Measurements from ENCODE around the gene FLT1. TPM values are rescaled to one million over a fixed set of nuclear protein-coding genes. Genes with fewer than 3 reads are reported as not detected.

The FLT1 gene
- total and polyA plus RNA-seq, 2 donors = 20.3 to 37.5 TPM

- 90% methylated on average over 4 of the region's 4 CpGs for WGBS
- DNase-seq (ENCODE audit: extremely low spot score) = no peak
- Histone ChIP-seq H3K27ac (ENCODE audit: low read depth) (no peak overlapping the region), H3K4me3 (ENCODE audit: low read depth, low read length) (no peak overlapping the region), H3K4me1 (ENCODE audit: insufficient read depth) (no peaks in the 10 kb centered on the region), H3K36me3 (ENCODE audit: insufficient read depth) (peaks cover 3% of the 10 kb centered on the region)
Observed at GRCh38 chr13:28267497-28267896, 227.4 kb downstream of the FLT1 start.

GRCh38 chr13:28258417-28258816, 236.5 kb downstream of the FLT1 start:
- no peaks in the 10 kb centered on the region for H3K36me3 ChIP-seq (ENCODE audit: insufficient read depth)
- DNase-seq (ENCODE audit: extremely low spot score) = no peak
- H3K4me3 ChIP-seq (ENCODE audit: low read depth, low read length) = no peak overlapping the region
- WGBS = 85% methylated on average over 3 of the region's 3 CpGs
- no peak overlapping the region for H3K27ac ChIP-seq (ENCODE audit: low read depth)
- H3K4me1 ChIP-seq (ENCODE audit: insufficient read depth) = no peaks in the 10 kb centered on the region

GRCh38 chr13:28257305-28257704, 237.6 kb downstream of the FLT1 start:
- Histone ChIP-seq H3K36me3 (ENCODE audit: insufficient read depth) (no peaks in the 10 kb centered on the region), H3K4me1 (ENCODE audit: insufficient read depth) (no peaks in the 10 kb centered on the region)
- 98% methylated on average over 4 of the region's 4 CpGs for WGBS

GRCh38 chr13:28252547-28252946, 242.4 kb downstream of the FLT1 start:
- H3K36me3 ChIP-seq (ENCODE audit: insufficient read depth) = no peaks in the 10 kb centered on the region
- H3K4me1 ChIP-seq (ENCODE audit: insufficient read depth) = no peaks in the 10 kb centered on the region
- no peak overlapping the region for H3K27ac ChIP-seq (ENCODE audit: low read depth)
- no peak for DNase-seq (ENCODE audit: extremely low spot score)
- no peak overlapping the region for H3K4me3 ChIP-seq (ENCODE audit: low read depth, low read length)
- whole genome bisulfite sequencing = 95% methylated on average over 1 of the region's 1 CpG

More at GRCh38 chr13:28257305-28257704, 237.6 kb downstream of the FLT1 start:
- H3K27ac ChIP-seq (ENCODE audit: low read depth) = no peak overlapping the region
- DNase-seq (ENCODE audit: extremely low spot score) = no peak
- no peak overlapping the region for H3K4me3 ChIP-seq (ENCODE audit: low read depth, low read length)

- Histone ChIP-seq H3K36me3 (ENCODE audit: insufficient read depth) (no peaks in the 10 kb centered on the region), H3K4me3 (ENCODE audit: low read depth, low read length) (no peak overlapping the region), H3K4me1 (ENCODE audit: insufficient read depth) (no peaks in the 10 kb centered on the region), H3K27ac (ENCODE audit: low read depth) (no peak overlapping the region)
- 89% methylated on average over 6 of the region's 6 CpGs for WGBS
- no peak for DNase-seq (ENCODE audit: extremely low spot score)
Observed at GRCh38 chr13:28251466-28251865, 243.5 kb downstream of the FLT1 start.

GRCh38 chr13:28250542-28250941, 244.4 kb downstream of the FLT1 start:
- H3K27ac ChIP-seq (ENCODE audit: low read depth) = no peak overlapping the region
- no peaks in the 10 kb centered on the region for H3K36me3 ChIP-seq (ENCODE audit: insufficient read depth)
- no peak overlapping the region for H3K4me3 ChIP-seq (ENCODE audit: low read depth, low read length)
- 89% methylated on average over 10 of the region's 10 CpGs for WGBS
- no peaks in the 10 kb centered on the region for H3K4me1 ChIP-seq (ENCODE audit: insufficient read depth)
- DNase-seq (ENCODE audit: extremely low spot score) = no peak

Other genes starting within 250 kb of the FLT1 start
- gene POMP, start 164.0 kb upstream of the FLT1 start, total RNA-seq = 49.6 TPM
- gene POMP, start 164.0 kb upstream of the FLT1 start, polyA plus RNA-seq = 59.6 TPM
- 6.5 TPM for gene SLC46A3, start 223.8 kb upstream of the FLT1 start, total RNA-seq
- 11.3 TPM for gene SLC46A3, start 223.8 kb upstream of the FLT1 start, polyA plus RNA-seq